Osteocyte (in vitro differentiated cells): ENCODE data around the gene RHOBTB3. TPM values are rescaled to one million over a fixed set of nuclear protein-coding genes. Genes with fewer than 3 reads are reported as not detected.

Experiments used
- DNase-seq: peaks from one replicate; pipeline ENCODE4 v3.0.0; 2021; ENCODE audit warnings: mixed read lengths; ENCODE audit not compliant: unreplicated experiment; ENCODE audit errors: extremely low spot score
- H3K27ac Mint-ChIP-seq: one replicate; pipeline ENCODE4 v1.8.0; 2021; ENCODE audit warnings: mild to moderate bottlenecking, mixed read lengths; ENCODE audit not compliant: unreplicated experiment
- H3K27me3 Mint-ChIP-seq: one replicate; pipeline ENCODE4 v1.8.0; 2021; ENCODE audit warnings: mixed read lengths; ENCODE audit not compliant: unreplicated experiment
- H3K36me3 Mint-ChIP-seq: one replicate; pipeline ENCODE4 v1.8.0; 2021; ENCODE audit warnings: mixed read lengths; ENCODE audit not compliant: unreplicated experiment
- H3K4me1 Mint-ChIP-seq: one replicate; pipeline ENCODE4 v1.8.0; 2021; ENCODE audit warnings: mixed read lengths; ENCODE audit not compliant: unreplicated experiment
- H3K4me3 Mint-ChIP-seq: one replicate; pipeline ENCODE4 v1.8.0; 2021; ENCODE audit warnings: mild to moderate bottlenecking, moderate library complexity, mixed read lengths; ENCODE audit not compliant: unreplicated experiment
- H3K9me3 Mint-ChIP-seq: one replicate; pipeline ENCODE4 v1.8.0; 2021; ENCODE audit warnings: mixed read lengths; ENCODE audit not compliant: unreplicated experiment
- CTCF ChIP-seq: fragments of 200-600 bp; sonication (generic); IDR thresholded peaks from 2 replicates; pipeline ENCODE4 v1.5.0; 2021; ENCODE audit warnings: antibody characterized with exemption, mild to moderate bottlenecking, moderate library complexity
- total RNA-seq: library from RNA; stranded (reverse); gene quantifications from 2 replicates; pipeline ENCODE4 v1.2.1, GENCODE V29; 2021

The RHOBTB3 gene
- total RNA-seq, 1 donor from 2014 or later: 190 TPM

GRCh38 chr5:95763941-95764340 is 32.8 kb downstream of the RHOBTB3 start:
- no peak for TF ChIP-seq CTCF
- H3K4me1 Mint-ChIP-seq: peaks cover 44% of the 10 kb centered on the region
- H3K36me3 Mint-ChIP-seq: peaks cover 59% of the 10 kb centered on the region
- no peak for DNase-seq
- no peaks in the 10 kb centered on the region for H3K27me3 Mint-ChIP-seq
- no peaks in the 10 kb centered on the region for H3K9me3 Mint-ChIP-seq
- no peak overlapping the region for H3K27ac Mint-ChIP-seq
- H3K4me3 Mint-ChIP-seq: no peak overlapping the region

GRCh38 chr5:95768731-95769130 is 37.6 kb downstream of the RHOBTB3 start:
- H3K4me3 Mint-ChIP-seq: no peak overlapping the region
- TF ChIP-seq CTCF: no peak
- H3K4me1 Mint-ChIP-seq: peaks cover 17% of the 10 kb centered on the region
- H3K27me3 Mint-ChIP-seq: no peaks in the 10 kb centered on the region
- no peak overlapping the region for H3K27ac Mint-ChIP-seq
- H3K9me3 Mint-ChIP-seq: no peaks in the 10 kb centered on the region
- no peak for DNase-seq
- peaks cover 67% of the 10 kb centered on the region for H3K36me3 Mint-ChIP-seq

GRCh38 chr5:95770830-95771708 is 39.9 kb downstream of the RHOBTB3 start:
- Mint-ChIP-seq H3K4me3 (no peak overlapping the region), H3K27me3 (no peaks in the 10 kb centered on the region), H3K36me3 (peaks cover 48% of the 10 kb centered on the region), H3K9me3 (no peaks in the 10 kb centered on the region), H3K27ac (no peak overlapping the region), H3K4me1 (peaks cover 23% of the 10 kb centered on the region)
- no peak for TF ChIP-seq CTCF
- DNase-seq: no peak

- TF ChIP-seq CTCF: no peak
- no peak for DNase-seq
- Mint-ChIP-seq H3K27me3 (no peaks in the 10 kb centered on the region), H3K27ac (no peak overlapping the region), H3K9me3 (no peaks in the 10 kb centered on the region), H3K4me3 (no peak overlapping the region), H3K36me3 (peaks cover 45% of the 10 kb centered on the region), H3K4me1 (peaks cover 21% of the 10 kb centered on the region)
These were observed 40.8 kb downstream of the RHOBTB3 start for GRCh38 chr5:95771892-95772291.

- H3K36me3 Mint-ChIP-seq: peaks cover 46% of the 10 kb centered on the region
- TF ChIP-seq CTCF: no peak
- H3K9me3 Mint-ChIP-seq: no peaks in the 10 kb centered on the region
- no peaks in the 10 kb centered on the region for H3K27me3 Mint-ChIP-seq
- H3K27ac Mint-ChIP-seq: peak overlapping the region; percentile 75
- no peak for DNase-seq
- H3K4me1 Mint-ChIP-seq: peaks cover 22% of the 10 kb centered on the region
- H3K4me3 Mint-ChIP-seq: no peak overlapping the region
These were observed 42.4 kb downstream of the RHOBTB3 start for GRCh38 chr5:95773335-95774059.
